Pulmonary artery endothelial cell (primary cell): ENCODE results near the gene C7. TPM values are rescaled to one million over a fixed set of nuclear protein-coding genes. Genes with fewer than 3 reads are reported as not detected.
"Not testable (repeated sequence)": the region's sequence is repeated elsewhere in the genome, so short reads cannot be mapped to it uniquely, and the experiment has no call there.

Experiments used
- DNase-seq: peaks from one replicate; pipeline ENCODE4 v3.0.0-alpha.2; 2011; ENCODE audit warnings: low read depth, low spot score
- total RNA-seq: library from RNA; depleted of rRNA; stranded (reverse); fragments of >200 nt; gene quantifications from 2 replicates; pipeline ENCODE4 v1.2.3, GENCODE V29; 2014

Gene C7
- total RNA-seq, 1 donor from 2014 or later: 1.2 TPM

GRCh38 chr5:40991168-40991980 is 82.1 kb downstream of the C7 start:
- peak; percentile 24 for DNase-seq

DNA sequence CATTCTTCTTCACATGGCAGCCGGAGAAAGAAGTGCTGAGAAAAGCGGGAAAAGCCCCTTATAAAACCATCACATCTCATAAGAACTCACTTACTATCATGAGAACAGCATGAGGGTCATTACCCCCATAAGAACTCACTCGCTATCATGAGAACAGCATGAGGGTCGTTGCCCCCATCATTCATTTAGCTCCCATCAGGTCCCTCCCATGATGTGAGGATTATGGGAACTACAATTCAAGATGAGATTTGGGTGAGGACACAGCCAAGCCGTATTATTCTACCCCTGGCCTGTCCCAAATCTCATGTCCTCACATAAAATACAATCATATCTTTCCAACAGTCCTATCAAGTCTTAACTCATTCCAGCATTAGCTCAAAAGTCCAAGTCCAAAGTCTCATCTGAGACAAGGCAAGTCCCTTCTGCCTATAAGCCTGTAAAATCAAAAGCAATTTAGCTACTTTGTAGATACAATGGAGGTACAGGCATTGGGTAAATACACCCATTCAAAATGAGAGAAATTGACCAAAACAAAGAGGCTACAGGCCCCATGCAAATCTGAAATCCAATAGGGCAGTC is 82.8 kb downstream of the C7 start:
- no peak for DNase-seq

- no peak for DNase-seq
Measured at GRCh38 chr5:40995801-40996586, 86.7 kb downstream of the C7 start.

DNA sequence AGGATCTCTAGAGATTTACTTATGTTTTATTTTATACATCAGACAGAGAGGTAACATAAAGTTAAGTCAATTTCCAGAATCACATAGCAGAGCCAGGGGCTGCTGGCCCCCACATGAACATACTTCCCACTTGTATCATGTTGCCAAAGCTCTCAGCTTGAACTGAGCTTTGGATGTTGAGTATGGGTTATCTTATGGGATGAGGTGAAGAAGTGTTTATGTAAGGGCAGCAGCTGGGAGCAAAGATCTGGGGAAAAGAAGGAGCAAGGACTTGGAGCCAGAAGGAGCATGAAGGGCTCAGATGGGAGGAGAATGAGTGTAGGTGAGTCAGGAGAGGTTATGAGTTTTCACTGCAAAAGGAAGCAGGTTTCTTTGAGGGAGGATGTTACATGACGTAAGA is 89.8 kb downstream of the C7 start:
- no peak for DNase-seq

GRCh38 chr5:40999966-41000365 is 90.7 kb downstream of the C7 start:
- DNase-seq: no peak

GRCh38 chr5:41003670-41004376 is 94.5 kb downstream of the C7 start:
- DNase-seq: no peak

GRCh38 chr5:41004931-41005330 is 95.6 kb downstream of the C7 start:
- no peak for DNase-seq

GRCh38 chr5:41009232-41009631 is 99.9 kb downstream of the C7 start:
- DNase-seq: no peak

GRCh38 chr5:41010572-41010971 is 101.3 kb downstream of the C7 start:
- no peak for DNase-seq

- no peak for DNase-seq
Measured at GRCh38 chr5:41012318-41012717, 103.0 kb downstream of the C7 start.

GRCh38 chr5:41022600-41022999 is 113.3 kb downstream of the C7 start:
- not testable (repeated sequence) for DNase-seq

Other genes with a start within 250 kb of the C7 start
- 39.1 and 107 TPM in 2 replicates for gene PTGER4, start 229.6 kb upstream of the C7 start, total RNA-seq
- gene TTC33, start 153.5 kb upstream of the C7 start, total RNA-seq: 14.8 and 16.7 TPM in 2 replicates
- 135 and 136 TPM in 2 replicates for gene PRKAA1, start 111.1 kb upstream of the C7 start, total RNA-seq
- 1,544 and 2,625 TPM in 2 replicates for gene RPL37, start 74.3 kb upstream of the C7 start, total RNA-seq
- gene CARD6, start 68.1 kb upstream of the C7 start, total RNA-seq: 29.5 and 37.9 TPM in 2 replicates
- gene MROH2B, start 161.8 kb downstream of the C7 start, total RNA-seq: 0.04 TPM in 1 of 2 replicates, not detected in the other